HCT116 (cell line): ENCODE measurements around the gene CFAP99. TPM values are rescaled to one million over a fixed set of nuclear protein-coding genes. Genes with fewer than 3 reads are reported as not detected.

ENCODE experiments used
- ATAC-seq: fragments of 200-7000 bp; cut with Tn5 transposase; 2 replicates; pipeline ENCODE4 v1.9.1; 2020; ENCODE audit warnings: mild to moderate bottlenecking, moderate library complexity
- BruUV-seq: library from RNA; stranded (reverse); fragments of 400-500 nt; replicated peaks from 2 replicates; lab custom pipeline; 2021; lab: Mats Ljungman, UMichigan
- CTCF ChIA-PET: fragments of 300-600 bp; sonication (Branson Sonifier 250); formaldehyde crosslinking; loops from one replicate; lab custom pipeline; 2021; ENCODE audit warnings: antibody characterized with exemption; lab: Charles Lee
- POLR2A ChIA-PET: fragments of 300-600, 350-600 bp; sonication (Branson Sonifier 250); formaldehyde crosslinking; loops from one replicate; lab custom pipeline; 2021; ENCODE audit warnings: antibody characterized with exemption; lab: Charles Lee
- RAD21 ChIA-PET, 2 experiments: fragments of 300-600 bp; sonication (Branson Sonifier 250); formaldehyde crosslinking; loops; one replicate each; lab custom pipeline; 2023; ENCODE audit warnings: low total read pairs in 2 of 2; ENCODE audit not compliant: uncharacterized antibody in 2 of 2, unreplicated experiment in 2 of 2, low non-redundant PET in 1 of 2; lab: Charles Lee
- DNase-seq: peaks from one replicate; pipeline ENCODE4 v3.0.0-alpha.2; 2010; ENCODE audit warnings: low read depth, low spot score
- H2AFZ ChIP-seq: fragments of 200-600 bp; shearing (Covaris generic), sonication (generic); 2 replicates; pipeline ENCODE4 v1.6.1; 2017; ENCODE audit warnings: low read depth, mixed run types, mixed read lengths, antibody characterized with exemption, low read length; ENCODE audit not compliant: poor library complexity, severe bottlenecking
- H3K27ac ChIP-seq: 2 replicates; pipeline ENCODE4 v1.5.1; 2012; ENCODE audit warnings: low read depth, low read length
- H3K27me3 ChIP-seq: fragments of 200-600 bp; sonication (generic); 2 replicates; pipeline ENCODE4 v1.6.1; 2016; ENCODE audit warnings: mixed run types, low read length, mixed read lengths; ENCODE audit not compliant: insufficient read depth
- H3K36me3 ChIP-seq, 2 experiments: fragments of 200-500 bp in 1 of 2; fragments of 200-600 bp in 1 of 2; sonication (Bioruptor generic) in 1 of 2; sonication (generic) in 1 of 2; 2 replicates each; pipeline versions ENCODE4 v1.5.1 to v1.6.1; 2014 to 2016; ENCODE audit warnings: low read length in 2 of 2, inconsistent platforms in 1 of 2, mixed read lengths in 1 of 2, mixed run types in 1 of 2; ENCODE audit not compliant: insufficient read depth in 2 of 2, control insufficient read depth in 1 of 2
- H3K4me1 ChIP-seq, 2 experiments: fragments of 200-600 bp in 1 of 2; sonication (generic) in 1 of 2; 2 replicates each; pipeline versions ENCODE4 v1.5.1 to v1.6.1; 2012 to 2017; ENCODE audit warnings: low read length in 2 of 2, inconsistent platforms in 1 of 2, mild to moderate bottlenecking in 1 of 2, mixed read lengths in 1 of 2, mixed run types in 1 of 2, moderate library complexity in 1 of 2; ENCODE audit not compliant: insufficient read depth in 2 of 2, control insufficient read depth in 1 of 2
- H3K4me2 ChIP-seq: fragments of 200-600 bp; sonication (generic); 2 replicates; pipeline ENCODE4 v1.6.1; 2017; ENCODE audit warnings: mixed run types, low read length, mixed read lengths
- H3K4me3 ChIP-seq, 2 experiments: fragments of 200-600 bp in 1 of 2; sonication (generic) in 1 of 2; replicated peaks in 1 of 2; 2 replicates each; pipeline ENCODE4 v1.5.1; 2011 to 2016; ENCODE audit warnings: low read length in 2 of 2, control low read depth in 1 of 2, low read depth in 1 of 2, mild to moderate bottlenecking in 1 of 2, mixed read lengths in 1 of 2, mixed run types in 1 of 2
- H3K79me2 ChIP-seq: fragments of 200-600 bp; sonication (generic); 2 replicates; pipeline ENCODE4 v1.6.1; 2017; ENCODE audit warnings: mild to moderate bottlenecking, mixed run types, low read length, moderate library complexity, mixed read lengths; ENCODE audit not compliant: insufficient read depth
- H3K9ac ChIP-seq: fragments of 200-600 bp; sonication (generic); 2 replicates; pipeline ENCODE4 v1.6.1; 2016; ENCODE audit warnings: low read length, mixed read lengths
- H3K9me2 ChIP-seq: fragments of 200-600 bp; sonication (generic), shearing (Covaris generic); 2 replicates; pipeline ENCODE4 v1.6.1; 2017; ENCODE audit warnings: mixed run types, mild to moderate bottlenecking, moderate library complexity; ENCODE audit not compliant: insufficient read depth
- H3K9me3 ChIP-seq, 2 experiments: fragments of 200-500 bp in 1 of 2; fragments of 200-600 bp in 1 of 2; sonication (Bioruptor generic) in 1 of 2; sonication (generic) in 1 of 2; 2 replicates each; pipeline ENCODE4 v1.6.1; 2014 to 2017; ENCODE audit warnings: low read length in 2 of 2, mixed read lengths in 2 of 2, inconsistent platforms in 1 of 2, low read depth in 1 of 2, mild to moderate bottlenecking in 1 of 2, mixed run types in 1 of 2, moderate library complexity in 1 of 2; ENCODE audit not compliant: control insufficient read depth in 1 of 2, insufficient read depth in 1 of 2
- H4K20me1 ChIP-seq: fragments of 200-600 bp; sonication (generic), shearing (Covaris generic); 2 replicates; pipeline ENCODE4 v1.6.1; 2017; ENCODE audit warnings: mixed run types, mild to moderate bottlenecking, moderate library complexity; ENCODE audit not compliant: insufficient read depth
- CEBPB ChIP-seq: IDR thresholded peaks from 2 replicates; pipeline ENCODE4 v1.6.1; 2012; ENCODE audit warnings: low read depth
- CTCF ChIP-seq, 3 experiments: fragments of 200-600 bp in 1 of 3; sonication (generic) in 1 of 3; IDR thresholded peaks in 2 of 3; conservative IDR thresholded peaks in 1 of 3; 2 replicates each; pipeline ENCODE4 v1.5.1; 2012 to 2017; ENCODE audit warnings: low read depth in 2 of 3, low read length in 2 of 3, antibody characterized with exemption in 1 of 3, borderline replicate concordance in 1 of 3, control low read depth in 1 of 3, mild to moderate bottlenecking in 1 of 3, mixed read lengths in 1 of 3, mixed run types in 1 of 3, moderate library complexity in 1 of 3; ENCODE audit not compliant: insufficient read depth in 1 of 3
- EZH2 ChIP-seq: fragments of 200-600 bp; sonication (generic); IDR thresholded peaks from 2 replicates; pipeline ENCODE4 v1.6.1; 2017; ENCODE audit warnings: antibody characterized with exemption, mixed run types
- EZH2phosphoT487 ChIP-seq: fragments of 200-600 bp; IDR thresholded peaks from 2 replicates; pipeline ENCODE4 v1.6.1; 2018; ENCODE audit warnings: antibody characterized with exemption, borderline replicate concordance
- FOSL1 ChIP-seq: IDR thresholded peaks from 2 replicates; pipeline ENCODE4 v1.6.1; 2012; ENCODE audit warnings: low read depth
- JUND ChIP-seq: IDR thresholded peaks from 2 replicates; pipeline ENCODE4 v1.6.1; 2012
- REST ChIP-seq: IDR thresholded peaks from 2 replicates; pipeline ENCODE4 v1.6.1; 2012; ENCODE audit warnings: low read depth
- SIN3A ChIP-seq: IDR thresholded peaks from 2 replicates; pipeline ENCODE4 v1.6.1; 2012; ENCODE audit warnings: low read depth
- SP1 ChIP-seq: IDR thresholded peaks from 2 replicates; pipeline ENCODE4 v1.6.1; 2012; ENCODE audit warnings: low read depth
- SRF ChIP-seq: IDR thresholded peaks from 2 replicates; pipeline ENCODE4 v1.6.1; 2012; ENCODE audit warnings: low read depth
- YY1 ChIP-seq: IDR thresholded peaks from 2 replicates; pipeline ENCODE4 v1.6.1; 2011; ENCODE audit warnings: low read length, low read depth, moderate library complexity, mild to moderate bottlenecking; ENCODE audit not compliant: insufficient replicate concordance; ENCODE audit errors: extremely low read depth
- ZBTB33 ChIP-seq: IDR thresholded peaks from 2 replicates; pipeline ENCODE4 v1.6.1; 2011; ENCODE audit warnings: mild to moderate bottlenecking, low read length, moderate library complexity; ENCODE audit not compliant: insufficient replicate concordance; ENCODE audit errors: extremely low read depth
- ZNF274 ChIP-seq: fragments of 200-500 bp; sonication (Bioruptor generic); IDR thresholded peaks from 2 replicates; pipeline ENCODE4 v1.6.1; 2014; ENCODE audit warnings: mild to moderate bottlenecking, low read depth, low read length, inconsistent platforms
- intact Hi-C: fragments of 100-400 bp; cut with micrococcal nuclease; formaldehyde crosslinking; loops from 2 replicates; pipeline ENCODE4 v1.10.0; 2022
- total RNA-seq: library from RNA; stranded (reverse); gene quantifications from one replicate; pipeline ENCODE4 v1.2.1, GENCODE V29; 2021; ENCODE audit not compliant: unreplicated experiment

Gene CFAP99
- total RNA-seq, 1 experiment from 2014 or later: 0.42 TPM

GRCh38 chr4:2408401-2408958 lies 10.3 kb upstream of the CFAP99 start:
- peak; percentile 28; the same call in 1 of the 2 replicates for ATAC-seq
- Histone ChIP-seq H3K9me3 (no peaks in the 10 kb centered on the region), H3K27ac (no peak overlapping the region), H4K20me1 (no peaks in the 10 kb centered on the region), H3K4me2 (no peak overlapping the region), H3K79me2 (peaks cover 40% of the 10 kb centered on the region), H3K4me1 (peaks cover 21 to 54% of the 10 kb centered on the region in 2 experiments), H2AFZ (no peak overlapping the region), H3K36me3 (no peaks in the 10 kb centered on the region), H3K9me2 (no peaks in the 10 kb centered on the region), H3K27me3 (no peaks in the 10 kb centered on the region), H3K9ac (no peak overlapping the region), H3K4me3 (no peak overlapping the region)
- ChIA-PET POLR2A (no interaction called here), CTCF (no interaction called here), RAD21 (no interaction called here)
- DNase-seq: no peak
- no peak for TF ChIP-seq EZH2
- TF ChIP-seq SP1: no peak
- TF ChIP-seq SRF: no peak
- no peak for TF ChIP-seq CEBPB
- TF ChIP-seq SIN3A: no peak
- TF ChIP-seq ZNF274: no peak
- no peak for TF ChIP-seq EZH2phosphoT487
- TF ChIP-seq YY1: no peak
- no peak for TF ChIP-seq REST
- TF ChIP-seq CTCF (IDR thresholded peaks at IDR 0.05 in 2 of 3, conservative IDR thresholded peaks at IDR 0.05 in 1 of 3; ENCODE audit: borderline replicate concordance in 1 of 3, insufficient read depth in 1 of 3, low read depth in 2 of 3, low read length in 2 of 3): no peak
- TF ChIP-seq ZBTB33: no peak
- TF ChIP-seq JUND: no peak
- TF ChIP-seq FOSL1: no peak
- intact Hi-C loops: no loop called here
- no TSS peak for BruUV-seq
